PC-3 (cell line): ENCODE measurements around the gene ABHD11. TPM values are rescaled to one million over a fixed set of nuclear protein-coding genes. Genes with fewer than 3 reads are reported as not detected.

ENCODE experiments used
- ATAC-seq: fragments of 200-7000 bp; cut with Tn5 transposase; 2 replicates; pipeline ENCODE4 v1.9.1; 2020; ENCODE audit warnings: mild to moderate bottlenecking, moderate library complexity
- BruUV-seq: library from RNA; stranded (reverse); fragments of 400-500 nt; replicated peaks from 2 replicates; lab custom pipeline; 2021; lab: Mats Ljungman, UMichigan
- CTCF ChIA-PET: fragments of 300-600 bp; sonication (Branson Sonifier 250); formaldehyde crosslinking; loops from one replicate; lab custom pipeline; 2022; ENCODE audit warnings: antibody characterized with exemption; lab: Charles Lee
- POLR2A ChIA-PET: fragments of 300-600 bp; sonication (Branson Sonifier 250); formaldehyde crosslinking; loops from one replicate; lab custom pipeline; 2022; ENCODE audit warnings: antibody characterized with exemption; ENCODE audit not compliant: unreplicated experiment; lab: Charles Lee
- DNase-seq: peaks from one replicate; pipeline ENCODE4 v3.0.0-alpha.2; 2015
- H2AFZ ChIP-seq: fragments of 300-600 bp; sonication (generic); 2 replicates; pipeline ENCODE4 v1.6.0; 2016; ENCODE audit warnings: antibody characterized with exemption, low read length
- H3F3A ChIP-seq: fragments of 300-600 bp; sonication (generic); one replicate; pipeline ENCODE4 v1.6.0; 2017; ENCODE audit warnings: antibody characterized with exemption, low read length, control low read depth, mild to moderate bottlenecking; ENCODE audit not compliant: unreplicated experiment
- H3K27ac ChIP-seq: fragments of 300-600 bp; sonication (generic); 2 replicates; pipeline ENCODE4 v1.5.1; 2016; ENCODE audit warnings: mild to moderate bottlenecking, low read length
- H3K27me3 ChIP-seq: fragments of 300-600 bp; sonication (generic); 2 replicates; pipeline ENCODE4 v1.6.1; 2016; ENCODE audit warnings: low read length, mixed read lengths
- H3K36me3 ChIP-seq: fragments of 300-600 bp; sonication (generic); 2 replicates; pipeline ENCODE4 v1.6.1; 2016; ENCODE audit warnings: low read depth, mixed run types, low read length, mixed read lengths
- H3K4me1 ChIP-seq: fragments of 300-600 bp; sonication (generic); 2 replicates; pipeline ENCODE4 v1.5.1; 2016; ENCODE audit warnings: low read length; ENCODE audit not compliant: insufficient read depth
- H3K4me2 ChIP-seq: fragments of 300-600 bp; sonication (generic); 2 replicates; pipeline ENCODE4 v1.6.0; 2016; ENCODE audit warnings: low read length
- H3K4me3 ChIP-seq: fragments of 300-600 bp; sonication (generic); 2 replicates; pipeline ENCODE4 v1.5.1; 2016; ENCODE audit warnings: mild to moderate bottlenecking, low read length, mixed read lengths
- H3K79me2 ChIP-seq: fragments of 300-600 bp; sonication (generic); 2 replicates; pipeline ENCODE4 v1.6.1; 2017; ENCODE audit warnings: low read length, mixed read lengths
- H3K9ac ChIP-seq: fragments of 300-600 bp; sonication (generic); 2 replicates; pipeline ENCODE4 v1.6.0; 2016; ENCODE audit warnings: mild to moderate bottlenecking, low read length
- H3K9me2 ChIP-seq: fragments of 300-600 bp; sonication (generic); replicated peaks from 2 replicates; pipeline ENCODE4 v1.6.1; 2016; ENCODE audit warnings: mixed run types, low read length, mixed read lengths
- H3K9me3 ChIP-seq: fragments of 300-600 bp; sonication (generic); 2 replicates; pipeline ENCODE4 v1.6.1; 2016; ENCODE audit warnings: low read length, mixed read lengths
- H4K20me1 ChIP-seq: fragments of 300-600 bp; sonication (generic); 2 replicates; pipeline ENCODE4 v1.6.1; 2016; ENCODE audit warnings: low read length, mixed read lengths
- CTCF ChIP-seq: fragments of 300-600 bp; sonication (generic); conservative IDR thresholded peaks from 2 replicates; pipeline ENCODE4 v1.5.1; 2017; ENCODE audit warnings: antibody characterized with exemption, low read depth, mild to moderate bottlenecking, low read length
- EZH2 ChIP-seq: fragments of 300-600 bp; sonication (generic); IDR thresholded peaks from one replicate; pipeline ENCODE4 v1.6.1; 2017; ENCODE audit warnings: antibody characterized with exemption, mild to moderate bottlenecking, low read length; ENCODE audit not compliant: unreplicated experiment
- EZH2phosphoT487 ChIP-seq: fragments of 300-600 bp; sonication (generic); IDR thresholded peaks from 2 replicates; pipeline ENCODE4 v1.6.1; 2018; ENCODE audit warnings: mild to moderate bottlenecking, antibody characterized with exemption, low read length, borderline replicate concordance
- intact Hi-C: fragments of 100-400 bp; cut with micrococcal nuclease; formaldehyde crosslinking; loops from 2 replicates; pipeline ENCODE4 v1.9.0; 2023
- total RNA-seq: library from RNA; depleted of rRNA; stranded (reverse); fragments of >200 nt; gene quantifications from 2 replicates; pipeline ENCODE4 v1.2.3, GENCODE V29; 2014

The ABHD11 gene
- total RNA-seq, 1 experiment from 2014 or later, result 41.4 TPM

GRCh38 chr7:73779517-73779916 lies 40.9 kb upstream of the ABHD11 start:
- Histone ChIP-seq H4K20me1 (no peaks in the 10 kb centered on the region), H3K36me3 (no peaks in the 10 kb centered on the region), H3K4me1 (no peaks in the 10 kb centered on the region), H3K9me3 (no peaks in the 10 kb centered on the region), H3K9me2 (no peaks in the 10 kb centered on the region), H3K27me3 (no peaks in the 10 kb centered on the region), H3K9ac (no peak overlapping the region), H3K4me2 (no peak overlapping the region), H3F3A (no peaks in the 10 kb centered on the region), H3K79me2 (no peaks in the 10 kb centered on the region), H3K4me3 (no peak overlapping the region), H2AFZ (no peak overlapping the region), H3K27ac (no peak overlapping the region)
- ChIA-PET CTCF (interaction anchor here (0.6 kb wide), 1 partner anchor 20 kb away, joined by 4 read pairs; no protein-coding TSS in a partner anchor), POLR2A (no interaction called here)
- ATAC-seq (peak; percentile 33; the same call in 1 of the 2 replicates), DNase-seq (no peak)
- intact Hi-C loops, result loop anchor here (10.0 kb wide), 1 partner anchor 75 kb away; no protein-coding TSS in a partner anchor
- no TSS peak for BruUV-seq
- no peak for TF ChIP-seq EZH2
- no peak for TF ChIP-seq EZH2phosphoT487
- no peak for TF ChIP-seq CTCF

- Histone ChIP-seq H3K9ac (no peak overlapping the region), H2AFZ (no peak overlapping the region), H3K4me2 (no peak overlapping the region), H3K27me3 (no peaks in the 10 kb centered on the region), H3K4me3 (no peak overlapping the region), H3K9me2 (no peaks in the 10 kb centered on the region), H3F3A (no peaks in the 10 kb centered on the region), H3K4me1 (peaks cover 3% of the 10 kb centered on the region; the same call in 1 of the 2 replicates), H3K9me3 (no peaks in the 10 kb centered on the region), H3K27ac (no peak overlapping the region), H4K20me1 (no peaks in the 10 kb centered on the region), H3K79me2 (no peaks in the 10 kb centered on the region), H3K36me3 (no peaks in the 10 kb centered on the region)
- intact Hi-C loops, result loop anchor here (10.0 kb wide), 1 partner anchor 76 kb away; no protein-coding TSS in a partner anchor
- no peak for TF ChIP-seq EZH2phosphoT487
- TF ChIP-seq EZH2, result no peak
- TF ChIP-seq CTCF, result no peak
- DNase-seq (no peak), ATAC-seq (no peak)
- CTCF ChIA-PET, result no interaction called here
- POLR2A ChIA-PET, result no interaction called here
- BruUV-seq, result no TSS peak
Observed at GRCh38 chr7:73778801-73779389, 40.3 kb upstream of the ABHD11 start.

GRCh38 chr7:73774923-73775322 lies 36.3 kb upstream of the ABHD11 start:
- TF ChIP-seq CTCF (no peak), EZH2 (no peak), EZH2phosphoT487 (no peak)
- CTCF ChIA-PET, result no interaction called here

More at GRCh38 chr7:73774923-73775322, 36.3 kb upstream of the ABHD11 start:
- no peak for ATAC-seq
- Histone ChIP-seq H3K4me2 (no peak overlapping the region), H4K20me1 (no peaks in the 10 kb centered on the region), H3F3A (no peaks in the 10 kb centered on the region), H3K27me3 (no peaks in the 10 kb centered on the region), H3K9me3 (no peaks in the 10 kb centered on the region), H3K9ac (no peak overlapping the region), H3K9me2 (no peaks in the 10 kb centered on the region), H3K36me3 (no peaks in the 10 kb centered on the region), H3K4me3 (no peak overlapping the region), H3K27ac (no peak overlapping the region), H3K79me2 (no peaks in the 10 kb centered on the region), H2AFZ (no peak overlapping the region), H3K4me1 (peaks cover 8% of the 10 kb centered on the region; the same call in 1 of the 2 replicates)
- POLR2A ChIA-PET, result no interaction called here
- DNase-seq, result peak; percentile 29
- intact Hi-C loops, result loop anchor here (10.0 kb wide), 1 partner anchor 80 kb away; no protein-coding TSS in a partner anchor
- BruUV-seq, result no TSS peak
